SU-DHL-6 (cell line): ENCODE results near the gene LIM2.

Source experiments
- CTCF ChIP-seq: fragments of 200-600 bp; sonication (generic); IDR thresholded peaks from one replicate; pipeline ENCODE4 v1.5.1; 2017; ENCODE audit warnings: antibody characterized with exemption, mild to moderate bottlenecking, low read length, moderate library complexity; ENCODE audit not compliant: insufficient read depth, poor library complexity, severe bottlenecking
- EZH2phosphoT487 ChIP-seq: fragments of 200-600 bp; sonication (generic), shearing (Covaris generic); conservative IDR thresholded peaks from 2 replicates; pipeline ENCODE4 v1.6.1; 2018; ENCODE audit warnings: mild to moderate bottlenecking, antibody characterized with exemption, low read length, moderate library complexity, mixed read lengths

- no peak for TF ChIP-seq CTCF
- no peak for TF ChIP-seq EZH2phosphoT487
Measured at GRCh38 chr19:51399231-51399630, 11.5 kb upstream of the LIM2 start.
